GM06990 (cell line): Measurements from ENCODE around the gene UGT2A3.

ENCODE experiments used
- DNase-seq: peaks from one replicate; pipeline ENCODE4 v3.0.0-alpha.2; 2011; ENCODE audit not compliant: insufficient read length; ENCODE audit errors: extremely low read depth
- H3K27me3 ChIP-seq: replicated peaks from 2 replicates; pipeline ENCODE4 v1.6.0; 2011; ENCODE audit warnings: low read length; ENCODE audit not compliant: control insufficient read depth, insufficient read depth
- H3K36me3 ChIP-seq: 2 replicates; pipeline ENCODE4 v1.5.1; 2011; ENCODE audit warnings: low read length; ENCODE audit not compliant: control insufficient read depth, insufficient read depth
- H3K4me3 ChIP-seq: replicated peaks from 2 replicates; pipeline ENCODE4 v1.5.1; 2011; ENCODE audit warnings: low read depth, mild to moderate bottlenecking, control low read depth, low read length
- TF ChIP-seq, protein P1 (sequence below): IDR thresholded peaks from 2 replicates; pipeline ENCODE4 v1.5.1; 2011; ENCODE audit warnings: low read length, control low read depth, mild to moderate bottlenecking, inconsistent platforms; ENCODE audit not compliant: insufficient read depth, poor library complexity, severe bottlenecking

Gene UGT2A3

GRCh38 chr4:68951078-68951805 lies at the start of gene UGT2A3:
TSS of gene UGT2A3 (minus strand) at chr4:68951804. CDS start at chr4:68951760, 44 bp downstream.
- H3K36me3 ChIP-seq = no peaks in the 10 kb centered on the region
- no peak within 1 kb of the TSS for H3K4me3 ChIP-seq
- DNase-seq = no peak
- H3K27me3 ChIP-seq = no peaks in the 10 kb centered on the region
- TF ChIP-seq, protein P1, sequence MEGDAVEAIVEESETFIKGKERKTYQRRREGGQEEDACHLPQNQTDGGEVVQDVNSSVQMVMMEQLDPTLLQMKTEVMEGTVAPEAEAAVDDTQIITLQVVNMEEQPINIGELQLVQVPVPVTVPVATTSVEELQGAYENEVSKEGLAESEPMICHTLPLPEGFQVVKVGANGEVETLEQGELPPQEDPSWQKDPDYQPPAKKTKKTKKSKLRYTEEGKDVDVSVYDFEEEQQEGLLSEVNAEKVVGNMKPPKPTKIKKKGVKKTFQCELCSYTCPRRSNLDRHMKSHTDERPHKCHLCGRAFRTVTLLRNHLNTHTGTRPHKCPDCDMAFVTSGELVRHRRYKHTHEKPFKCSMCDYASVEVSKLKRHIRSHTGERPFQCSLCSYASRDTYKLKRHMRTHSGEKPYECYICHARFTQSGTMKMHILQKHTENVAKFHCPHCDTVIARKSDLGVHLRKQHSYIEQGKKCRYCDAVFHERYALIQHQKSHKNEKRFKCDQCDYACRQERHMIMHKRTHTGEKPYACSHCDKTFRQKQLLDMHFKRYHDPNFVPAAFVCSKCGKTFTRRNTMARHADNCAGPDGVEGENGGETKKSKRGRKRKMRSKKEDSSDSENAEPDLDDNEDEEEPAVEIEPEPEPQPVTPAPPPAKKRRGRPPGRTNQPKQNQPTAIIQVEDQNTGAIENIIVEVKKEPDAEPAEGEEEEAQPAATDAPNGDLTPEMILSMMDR = no peak

GRCh38 chr4:68997040-68997439 lies 45.4 kb upstream of the UGT2A3 start:
- H3K36me3 ChIP-seq = no peaks in the 10 kb centered on the region
- no peak overlapping the region for H3K4me3 ChIP-seq
- H3K27me3 ChIP-seq = no peaks in the 10 kb centered on the region
- DNase-seq = no peak
- TF ChIP-seq, protein P1 = no peak

GRCh38 chr4:68995292-68995691 lies 43.7 kb upstream of the UGT2A3 start:
- H3K4me3 ChIP-seq = no peak overlapping the region
- no peak for DNase-seq
- TF ChIP-seq, protein P1 = no peak
- no peaks in the 10 kb centered on the region for H3K36me3 ChIP-seq
- H3K27me3 ChIP-seq = no peaks in the 10 kb centered on the region

- TF ChIP-seq, protein P1 = no peak
- DNase-seq = no peak
- Histone ChIP-seq H3K4me3 (no peak overlapping the region), H3K36me3 (no peaks in the 10 kb centered on the region), H3K27me3 (no peaks in the 10 kb centered on the region)
Observed at GRCh38 chr4:68987007-68987406, 35.4 kb upstream of the UGT2A3 start.

DNA sequence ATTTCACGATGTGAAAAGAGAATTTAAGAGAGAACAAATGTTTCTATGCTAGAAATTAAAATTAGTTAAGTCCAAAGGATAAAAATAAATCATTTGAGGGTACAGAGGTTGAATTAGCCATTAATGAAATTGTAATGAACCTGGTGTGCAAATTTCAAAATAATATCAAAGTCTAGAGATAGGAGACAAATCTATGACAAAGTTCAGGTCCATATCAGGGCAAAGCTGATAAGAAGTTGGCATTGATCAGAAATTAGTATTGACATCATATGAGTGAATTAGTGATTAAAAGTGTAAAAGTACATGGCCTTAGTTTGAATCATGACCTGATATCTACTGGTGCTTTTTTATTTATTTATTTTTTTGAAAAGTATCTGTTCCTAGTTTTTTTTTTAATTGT lies 33.8 kb upstream of the UGT2A3 start:
- Histone ChIP-seq H3K36me3 (no peaks in the 10 kb centered on the region), H3K4me3 (no peak overlapping the region), H3K27me3 (no peaks in the 10 kb centered on the region)
- TF ChIP-seq, protein P1 = no peak
- DNase-seq = no peak
